ENCODE measurements around the gene DNAH11.
"Not testable (repeated sequence)": the region's sequence is repeated elsewhere in the genome, so short reads cannot be mapped to it uniquely, and the experiment has no call there.

DNAH11 gene

DNA sequence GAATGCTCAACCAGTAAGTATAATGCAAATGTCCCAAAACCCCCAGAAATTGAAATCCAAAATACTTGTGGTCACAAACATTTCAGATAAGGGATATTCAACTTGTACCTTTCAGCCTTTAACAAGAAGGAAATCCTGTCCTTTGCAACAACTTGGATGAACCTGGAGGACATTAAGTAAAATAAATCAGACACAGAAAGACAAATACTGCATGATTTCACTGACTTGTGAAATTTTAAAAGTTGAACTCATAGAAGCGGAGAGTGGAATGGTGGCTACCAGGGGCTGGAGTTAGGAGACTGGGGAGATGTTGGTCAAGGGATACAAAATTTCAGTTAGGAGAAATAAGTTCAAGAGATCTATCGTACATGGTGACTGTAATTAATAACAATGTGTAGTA lies 187.6 kb downstream of the DNAH11 start:
- no peak for DNase-seq

DNA sequence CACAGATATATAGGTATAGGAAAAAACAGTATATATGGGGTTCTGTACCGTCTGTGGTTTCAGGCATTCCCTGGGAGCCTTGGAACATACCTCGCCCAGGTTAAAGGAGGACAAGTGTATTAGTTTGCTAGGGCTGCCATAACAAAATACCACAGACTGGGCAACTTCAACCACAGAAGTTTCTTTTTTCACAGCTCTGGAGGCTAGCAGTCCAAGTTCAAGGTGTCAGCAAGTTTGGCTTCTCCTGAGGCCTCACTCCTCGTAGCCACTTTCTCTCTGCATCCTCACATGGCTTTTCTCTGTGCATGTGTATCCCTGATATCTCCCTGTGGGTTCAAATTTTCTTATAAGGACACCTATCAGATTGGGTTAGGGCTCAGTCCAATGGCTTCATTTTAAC lies 189.1 kb downstream of the DNAH11 start:
- no peak for DNase-seq

DNA sequence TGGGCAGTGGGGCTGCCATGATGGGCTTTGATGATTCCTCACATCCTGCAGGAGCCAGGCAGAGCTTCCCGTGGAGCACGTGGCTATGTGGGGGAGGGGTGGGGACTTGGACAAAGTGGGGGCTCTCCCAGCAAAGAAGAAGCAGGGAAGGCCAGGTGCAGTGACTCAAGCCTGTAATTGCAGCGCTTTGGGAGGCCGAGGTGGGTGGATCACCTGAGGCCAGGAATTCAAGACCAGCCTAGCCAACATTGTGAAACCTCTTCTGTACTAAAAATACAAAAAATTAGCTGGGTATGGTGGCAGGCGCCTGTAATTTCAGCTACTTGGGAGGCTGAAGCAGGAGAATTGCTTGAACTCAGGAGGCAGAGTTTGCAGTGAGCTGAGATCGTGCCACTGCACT lies 190.1 kb downstream of the DNAH11 start:
- not testable (repeated sequence) for DNase-seq

DNA sequence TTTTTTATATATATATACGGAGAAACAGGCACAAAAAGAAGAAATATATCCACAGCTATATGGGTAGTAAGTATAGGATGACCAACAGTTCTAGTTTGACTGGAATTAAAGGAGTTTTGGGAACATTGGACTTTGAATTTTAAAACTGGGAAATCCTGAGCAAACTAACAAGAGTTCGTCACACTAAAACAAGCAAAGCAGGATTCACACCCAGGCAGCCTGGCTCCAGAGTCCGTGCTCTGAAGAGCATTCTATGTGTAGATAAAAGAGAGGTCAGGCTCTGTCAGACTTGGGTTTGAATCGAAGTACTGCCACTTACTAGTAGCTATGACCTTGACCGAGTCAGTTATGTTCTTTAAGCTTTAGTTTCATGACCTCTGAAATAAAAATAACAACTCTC lies 191.0 kb downstream of the DNAH11 start:
- DNase-seq: no peak

DNA sequence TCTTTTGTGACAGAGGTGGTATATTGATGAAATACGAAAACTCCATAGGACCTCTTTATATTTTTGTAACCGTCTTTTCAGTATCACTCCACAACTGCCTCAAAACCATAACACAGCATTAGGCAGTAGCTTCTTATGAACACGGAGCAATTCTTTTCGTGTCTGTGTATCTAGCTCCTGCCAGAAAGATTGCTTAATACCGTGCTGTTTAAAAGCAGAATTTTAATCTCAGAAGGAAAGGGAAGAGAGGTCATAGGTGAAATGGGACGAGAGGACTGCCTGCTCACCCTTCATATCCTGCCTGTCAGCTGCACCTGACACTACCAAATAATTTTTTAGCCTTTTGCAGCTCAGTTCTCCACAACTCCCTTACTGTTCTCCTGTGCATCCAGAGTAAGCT lies 200.7 kb downstream of the DNAH11 start:
- DNase-seq: no peak

DNA sequence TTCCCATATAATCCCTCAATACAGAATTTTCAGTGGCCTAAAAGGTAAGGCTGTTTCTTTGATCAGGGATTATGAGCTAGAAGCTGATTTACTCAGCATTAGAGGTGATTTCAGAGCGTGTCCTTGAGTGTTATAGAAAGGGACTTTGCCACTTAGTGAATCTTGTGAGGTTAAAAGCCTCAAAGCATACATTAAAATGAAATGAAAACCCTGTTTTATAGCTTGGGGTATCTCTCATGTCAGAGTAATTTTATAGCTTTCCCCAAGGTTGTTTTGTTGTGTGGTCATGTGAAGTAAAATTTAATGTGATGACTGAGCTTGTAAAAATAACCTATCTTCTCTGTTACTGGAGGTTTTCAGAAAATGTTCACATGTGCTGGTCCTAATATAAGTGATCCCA lies 204.1 kb downstream of the DNAH11 start:
- DNase-seq: no peak

DNA sequence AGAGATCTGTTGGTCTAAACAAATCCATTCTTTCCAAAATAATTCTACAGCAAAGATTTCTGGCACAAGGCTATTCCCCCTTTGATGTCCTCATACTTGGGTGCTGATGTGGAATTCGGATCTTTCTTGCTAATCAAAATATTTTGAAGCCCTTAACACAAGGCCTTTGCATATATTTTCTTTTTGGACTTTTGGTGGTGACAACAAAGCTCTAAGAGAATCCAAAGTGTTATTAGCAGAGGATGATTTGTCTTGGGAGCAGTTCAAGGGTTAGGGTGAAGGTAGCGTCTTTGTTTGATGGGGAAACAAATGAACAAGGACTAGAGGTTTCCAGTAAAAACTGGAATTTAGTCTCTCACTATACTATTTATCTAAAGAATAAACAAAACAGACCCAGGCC lies 205.0 kb downstream of the DNAH11 start:
- DNase-seq: no peak

DNA sequence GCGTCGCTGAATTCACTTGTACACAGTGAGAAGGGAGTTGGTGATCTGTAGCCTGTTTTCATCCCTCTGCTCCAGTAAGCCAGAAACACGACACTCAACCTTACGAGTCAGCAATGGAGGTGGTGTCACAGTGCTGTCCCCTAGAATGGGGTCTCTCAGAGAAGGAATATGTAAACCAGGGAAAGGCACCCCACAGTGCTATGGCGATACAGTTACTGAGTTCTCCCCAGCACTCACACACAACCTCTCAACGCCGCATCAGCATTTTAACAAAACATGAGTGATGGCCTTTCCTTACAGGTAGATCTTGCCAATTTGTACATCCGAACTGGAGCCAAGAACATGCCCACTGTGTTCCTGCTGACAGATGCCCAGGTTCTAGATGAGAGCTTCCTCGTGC lies 206.5 kb downstream of the DNAH11 start:
- DNase-seq: no peak

DNA sequence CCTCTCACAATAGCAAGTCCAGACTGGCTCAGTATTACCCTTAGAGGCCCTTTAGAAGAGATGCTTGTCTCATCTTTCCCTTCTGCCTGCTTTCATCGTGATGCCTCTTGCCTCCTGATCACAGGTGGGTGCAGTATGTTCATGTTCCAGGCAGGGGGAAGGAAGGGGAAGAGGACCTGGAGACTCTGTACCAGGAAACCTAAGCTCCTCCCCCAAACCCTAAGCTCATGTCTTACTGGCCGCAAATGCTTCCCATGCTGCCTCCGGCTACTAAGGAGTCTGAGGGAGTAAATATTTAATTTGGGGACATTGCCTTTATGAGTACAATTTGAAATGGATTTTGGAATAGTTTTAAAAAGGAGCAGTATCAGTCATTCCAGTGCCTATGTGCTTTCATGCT lies 210.2 kb downstream of the DNAH11 start:
- DNase-seq: no peak

DNA sequence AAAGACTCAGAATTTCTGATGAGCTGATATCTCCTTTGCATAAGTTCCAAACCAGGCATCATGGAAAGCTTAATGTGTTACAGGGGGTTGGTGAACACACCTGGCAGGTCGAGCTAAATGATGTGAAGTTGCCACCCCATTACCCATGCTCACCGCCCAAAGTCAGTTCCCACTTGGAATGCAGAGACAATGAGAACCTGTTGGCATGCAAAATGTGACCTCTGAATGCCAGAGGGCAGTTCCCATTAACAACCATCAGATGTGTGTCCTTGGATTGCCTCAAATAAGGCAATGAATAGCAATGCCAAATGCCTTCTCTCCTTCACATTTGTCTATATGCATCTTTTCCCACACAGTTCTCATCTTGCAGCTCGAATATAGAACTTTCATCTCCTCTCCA lies 212.1 kb downstream of the DNAH11 start:
- no peak for DNase-seq

DNA sequence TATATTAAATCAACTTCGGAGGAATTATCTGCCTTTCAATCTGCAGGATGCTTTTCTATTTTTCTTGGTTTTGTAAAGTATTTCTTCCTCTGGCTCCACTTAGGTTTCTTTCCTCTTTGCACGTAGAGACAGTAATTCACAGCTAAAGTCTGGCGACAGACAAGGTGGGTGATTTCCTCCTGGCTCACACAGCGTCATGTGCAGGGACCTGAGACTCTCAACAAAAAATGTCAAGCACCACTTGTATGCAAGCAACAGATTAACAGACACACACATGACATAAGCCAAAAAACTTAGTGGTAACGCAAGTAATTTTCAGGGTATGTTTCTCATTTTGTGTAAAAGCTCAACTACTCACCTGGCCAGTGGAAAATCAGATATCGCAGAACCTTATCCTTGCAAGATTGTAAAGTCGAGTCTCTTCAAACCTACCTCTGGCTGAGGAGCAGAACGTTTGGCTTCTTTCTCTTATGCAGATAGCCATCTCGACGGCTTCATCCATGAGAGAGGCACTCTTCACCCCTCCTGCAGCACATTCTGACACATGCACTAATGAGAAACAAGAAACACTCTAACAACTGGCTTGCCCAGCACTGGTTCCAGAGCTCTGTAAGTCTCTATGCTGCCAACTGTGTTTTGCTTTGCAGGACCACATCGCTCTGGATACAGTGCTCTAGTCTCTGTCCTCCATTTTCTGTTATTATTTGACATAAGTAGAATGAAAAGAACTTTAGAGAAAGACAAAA lies 214.9 kb downstream of the DNAH11 start:
- DNase-seq: no peak

DNA sequence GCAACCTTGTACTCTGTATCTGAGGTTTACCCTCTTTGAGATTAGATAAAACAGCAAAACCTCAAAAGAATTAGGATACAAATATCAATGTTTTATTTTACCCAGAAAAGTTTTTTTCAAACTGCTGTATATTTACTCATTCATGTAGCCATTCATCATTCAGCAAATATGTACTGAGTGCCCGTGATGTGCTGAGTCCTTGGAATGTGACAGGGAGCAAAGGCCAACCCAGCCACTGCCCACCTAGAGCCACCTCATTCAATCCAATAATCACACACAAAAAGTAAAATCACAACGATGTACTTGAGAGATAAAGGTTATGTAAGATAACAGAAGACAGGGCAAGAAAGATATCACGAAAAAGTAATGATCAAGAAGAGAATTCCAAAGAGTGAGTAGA lies 215.4 kb downstream of the DNAH11 start:
- DNase-seq: no peak

DNA sequence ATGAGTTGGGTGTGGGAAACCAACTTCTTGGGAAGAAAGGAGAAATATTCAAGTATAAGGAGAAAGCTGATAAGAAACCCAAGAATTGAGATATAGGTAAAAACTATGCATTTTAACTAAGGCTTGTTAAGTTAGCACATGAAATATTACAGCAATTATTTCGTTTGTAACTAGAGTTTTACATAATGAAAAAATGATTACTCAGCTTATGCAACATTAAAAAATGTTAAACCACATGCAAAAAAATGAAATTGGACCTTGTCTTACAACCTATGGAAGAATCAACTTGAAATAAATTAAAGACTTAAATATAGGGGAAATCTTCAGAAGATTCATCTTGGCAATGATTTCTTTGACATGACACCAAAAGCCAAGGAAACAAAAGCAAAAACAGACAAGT lies 219.6 kb downstream of the DNAH11 start:
- no peak for DNase-seq

DNA sequence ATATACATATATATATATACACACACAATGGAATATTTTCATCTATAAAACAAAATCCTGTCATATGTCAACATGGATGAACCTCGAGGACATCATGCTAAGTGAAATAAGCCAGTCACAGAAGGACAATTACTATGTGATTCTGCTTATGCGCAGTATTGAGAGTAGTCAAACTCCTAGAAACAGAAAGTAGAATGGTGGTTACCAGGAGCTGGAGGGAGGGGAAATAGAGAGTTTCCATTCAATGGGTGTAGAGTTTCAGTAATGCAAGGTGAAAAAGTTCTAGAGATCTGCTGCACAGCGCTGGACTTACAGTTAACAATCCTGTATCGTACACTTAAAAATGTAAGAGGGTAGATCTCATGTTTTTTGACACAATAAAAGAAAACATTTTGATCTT lies 221.0 kb downstream of the DNAH11 start:
- peak; percentile 36 for DNase-seq

DNA sequence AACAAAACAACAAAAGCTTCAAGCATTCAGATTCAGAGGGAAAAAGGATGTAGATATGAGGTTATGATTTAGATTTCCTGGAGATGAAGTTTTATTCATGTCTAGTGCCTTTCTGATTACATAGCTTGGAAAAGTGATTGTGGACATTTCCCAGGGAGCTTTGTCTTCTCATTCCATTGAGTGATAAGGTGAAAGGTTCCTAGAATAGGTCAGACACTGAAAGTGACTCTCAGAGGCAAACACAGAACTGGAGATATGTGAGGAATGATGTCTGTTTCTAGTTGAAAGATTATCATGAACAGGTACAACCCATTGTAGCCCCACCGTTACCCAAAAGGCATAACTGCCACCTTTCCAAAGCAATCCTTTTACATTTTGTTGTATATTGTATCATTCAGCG lies 223.4 kb downstream of the DNAH11 start:
- DNase-seq: no peak

DNA sequence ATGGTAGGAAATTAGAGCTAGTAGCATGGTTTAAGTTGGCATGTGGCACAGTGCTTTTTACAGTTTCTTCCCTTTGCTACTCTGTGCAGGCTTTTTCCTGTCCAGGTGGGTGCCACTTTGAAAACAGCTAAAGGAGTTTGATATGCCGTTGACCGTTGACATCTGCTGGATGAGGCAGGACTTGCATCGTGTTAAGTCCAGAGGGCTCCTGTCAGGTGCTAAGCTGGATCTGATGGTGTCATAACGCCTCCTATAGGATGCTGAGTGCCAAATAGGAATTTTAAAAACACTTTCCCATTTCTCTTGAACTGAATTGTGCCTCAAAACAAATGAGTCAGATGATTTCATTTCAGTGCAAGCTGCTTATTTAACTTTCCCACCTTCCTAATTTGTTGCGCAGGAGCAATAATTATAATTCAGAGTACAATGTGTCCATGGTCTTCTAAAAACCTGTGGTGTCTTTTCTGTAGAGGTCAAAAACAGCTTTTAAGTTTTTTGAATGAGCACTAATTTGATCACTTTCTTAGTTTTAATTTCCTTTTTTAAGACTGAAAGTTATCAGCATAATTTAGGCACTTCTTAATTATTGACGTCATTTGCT lies 224.6 kb downstream of the DNAH11 start:
- DNase-seq: peak; percentile 84

DNA sequence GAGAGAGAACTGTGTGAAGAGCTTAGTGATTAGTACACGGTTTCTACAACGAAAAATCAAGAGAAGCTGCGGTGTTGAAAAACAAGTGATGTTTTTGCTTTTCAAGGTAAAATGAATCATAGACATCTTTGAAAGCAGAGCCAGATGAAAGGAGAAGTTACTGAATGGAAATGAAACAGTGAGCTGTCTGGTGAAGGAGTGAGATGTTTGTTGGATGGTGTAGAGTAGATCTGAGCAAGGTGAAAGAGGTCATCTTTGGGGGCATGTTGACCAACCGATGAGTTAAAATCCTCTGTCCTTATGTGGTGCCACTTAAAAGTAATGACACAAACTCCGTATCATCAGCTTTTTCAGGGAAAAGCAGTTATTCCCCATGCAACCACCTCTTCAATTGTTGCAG lies 225.4 kb downstream of the DNAH11 start:
- DNase-seq: no peak

DNA sequence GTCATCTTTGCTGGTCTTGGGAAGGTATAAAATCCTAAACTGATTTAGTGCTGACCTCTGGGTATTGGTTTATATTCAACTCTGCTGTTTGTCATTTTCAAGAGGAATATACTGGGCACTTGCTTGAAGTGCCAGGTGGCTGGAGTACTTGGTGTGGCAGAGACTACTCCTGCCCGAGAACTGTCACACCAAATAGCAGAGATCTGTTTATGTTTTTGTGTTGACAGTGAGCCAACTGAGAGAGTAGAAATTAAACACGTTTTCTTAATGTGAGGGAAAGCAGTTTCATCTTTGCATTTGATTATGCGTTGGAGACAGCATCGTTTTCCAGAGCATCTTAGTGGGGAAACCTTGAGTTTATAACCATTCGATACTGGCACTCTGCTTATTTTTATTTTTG lies 228.4 kb downstream of the DNAH11 start:
- no peak for DNase-seq

DNA sequence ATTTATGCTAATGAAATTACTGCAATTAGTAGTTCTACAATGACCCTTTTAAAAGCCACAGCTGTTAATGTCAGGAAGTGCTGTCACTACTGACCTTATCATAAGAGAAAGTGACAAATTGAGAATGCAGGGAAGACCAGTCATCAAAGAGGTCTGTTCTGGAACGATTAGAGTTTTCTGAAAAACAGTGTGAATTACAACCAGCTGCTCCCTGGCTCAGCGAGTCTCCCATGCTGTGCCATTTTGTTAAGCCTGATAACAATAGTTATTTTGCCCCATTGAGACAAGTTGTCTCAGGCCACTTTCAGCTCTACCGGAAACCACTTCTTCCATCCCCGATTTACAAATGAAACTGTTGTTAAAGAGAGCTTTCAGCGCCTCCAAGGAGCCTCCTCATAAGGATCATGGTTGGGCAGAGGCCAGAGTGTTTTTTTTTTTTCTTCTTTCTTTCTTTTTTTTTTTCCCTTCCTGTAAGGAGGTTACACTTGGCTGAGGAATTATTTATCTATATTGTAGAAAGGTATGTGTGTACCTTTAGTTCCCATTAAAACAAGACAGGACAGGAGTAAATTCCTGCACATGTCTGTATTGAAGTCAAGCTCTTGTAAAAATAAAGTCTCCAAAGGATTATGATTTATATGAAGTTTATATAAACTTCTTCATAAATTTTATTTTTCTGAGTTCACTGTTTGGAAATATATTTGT lies 229.2 kb downstream of the DNAH11 start:
- DNase-seq: no peak

DNA sequence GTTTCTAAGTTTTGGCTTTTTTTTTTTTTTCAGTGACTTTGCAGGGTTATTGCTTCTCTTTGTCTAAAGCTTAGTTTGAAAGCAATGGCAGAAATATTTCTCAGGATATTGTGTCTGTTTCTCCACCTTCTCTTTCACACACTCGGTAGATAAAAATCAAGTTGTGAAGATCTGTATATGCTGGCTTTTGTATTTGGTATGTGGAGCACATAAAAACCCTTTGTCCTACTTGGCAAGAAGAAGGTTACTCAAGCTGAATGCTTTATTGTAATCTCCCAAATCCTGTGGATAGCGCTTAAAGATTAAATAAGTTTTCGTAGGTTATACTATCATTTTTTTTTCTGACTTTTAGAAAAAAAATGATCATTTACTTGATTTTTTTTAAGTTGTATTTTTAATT lies 230.5 kb downstream of the DNAH11 start:
- DNase-seq: no peak

DNA sequence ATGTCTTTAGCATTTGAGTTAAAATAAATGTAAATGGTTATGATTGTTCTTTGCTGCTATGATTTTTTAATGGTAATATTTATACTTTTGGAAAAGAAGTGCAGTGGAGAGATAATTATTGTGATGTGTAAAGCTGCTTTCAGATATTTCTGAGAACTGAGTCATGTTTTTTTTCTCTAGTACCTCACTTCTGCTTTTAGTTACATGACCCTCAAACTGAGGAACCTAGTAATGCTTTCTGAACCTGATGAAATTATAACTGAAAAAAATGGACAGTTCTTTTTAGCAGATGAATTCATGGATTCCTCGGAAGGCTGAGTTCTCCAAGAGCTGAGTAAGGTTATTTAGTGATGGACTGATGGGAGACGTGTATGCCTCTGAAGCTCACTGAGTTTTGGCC lies 235.1 kb downstream of the DNAH11 start:
- DNase-seq: no peak

DNA sequence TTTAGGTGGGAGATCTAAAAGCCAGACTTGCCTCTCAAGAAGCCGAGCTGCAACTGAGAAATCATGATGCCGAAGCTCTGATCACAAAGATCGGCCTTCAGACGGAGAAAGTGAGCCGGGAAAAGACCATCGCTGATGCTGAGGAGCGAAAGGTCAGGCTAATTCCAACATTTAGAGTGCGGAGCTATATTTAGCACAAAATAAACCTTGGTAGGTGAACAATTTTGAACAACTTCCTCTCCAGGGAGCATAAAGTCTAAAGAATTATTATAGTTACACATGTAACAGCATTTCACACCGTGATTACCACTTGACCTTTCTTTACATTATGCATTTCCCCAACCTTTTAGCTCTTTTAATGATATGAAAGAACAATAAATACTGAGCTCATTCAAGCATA lies 236.1 kb downstream of the DNAH11 start:
- no peak for DNase-seq

DNA sequence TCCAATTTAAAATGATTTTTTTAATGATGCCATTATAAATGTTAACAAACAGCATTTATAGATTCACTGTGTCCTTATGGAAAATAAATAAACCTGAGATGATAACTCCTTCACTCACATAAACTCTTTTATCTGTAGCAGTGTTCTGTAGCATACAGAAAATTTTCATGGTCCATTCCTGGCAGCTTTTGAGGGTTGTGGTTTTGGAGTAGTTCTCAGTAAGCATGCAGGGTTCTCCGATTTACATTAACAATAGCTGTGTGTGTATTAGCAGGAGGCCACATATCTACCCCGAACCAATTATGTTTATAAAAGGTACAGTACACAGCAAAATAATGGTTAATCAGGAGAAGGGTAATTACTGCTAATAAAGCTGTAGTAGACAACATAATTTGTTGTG lies 240.2 kb downstream of the DNAH11 start:
- no peak for DNase-seq

DNA sequence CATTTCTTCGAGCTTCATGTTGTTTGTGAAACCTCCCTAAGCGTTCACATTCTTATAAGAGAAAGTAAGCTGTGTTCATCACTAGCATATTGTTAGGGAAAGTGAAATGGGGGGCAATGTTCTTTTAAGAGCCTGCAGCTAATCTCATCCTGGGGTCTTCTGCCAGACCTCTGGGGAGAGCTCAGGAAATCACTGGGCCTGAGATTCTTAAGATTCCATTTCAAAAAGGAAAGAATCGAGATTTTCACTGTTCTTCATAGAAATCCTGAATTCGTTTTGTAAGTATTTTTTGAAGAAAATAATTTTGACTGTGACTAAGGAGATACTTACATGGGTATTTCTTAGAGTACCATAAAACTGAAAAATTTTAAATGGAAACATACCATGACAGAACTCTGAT lies 242.2 kb downstream of the DNAH11 start:
- DNase-seq: no peak

DNA sequence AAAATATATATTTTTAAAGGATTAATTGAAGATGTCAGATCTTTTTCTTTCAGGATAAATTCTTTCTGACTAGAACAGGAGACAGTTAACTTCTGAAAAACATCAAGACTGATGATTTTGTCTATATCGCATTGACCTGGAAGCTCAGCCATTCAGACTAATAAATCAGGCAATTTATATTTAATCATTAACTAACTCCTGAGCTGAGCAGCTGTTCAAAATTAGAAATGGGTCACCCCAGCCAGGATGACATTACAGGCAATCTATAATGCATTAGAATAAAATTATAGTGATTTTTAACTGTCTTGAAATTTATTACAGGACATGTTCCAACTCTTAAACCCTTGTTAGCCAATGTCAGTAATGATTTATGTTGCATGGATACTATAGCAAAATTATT lies 263.0 kb downstream of the DNAH11 start:
- DNase-seq: no peak

All from RPMI8226 (cell line).